Measurements from ENCODE around the gene DHX57.
A peak's percentile ranks its signal among the peaks of the same experiment; 100 is the strongest.

Gene DHX57

GRCh38 chr2:38778687-38779082 is 97.0 kb downstream of the DHX57 start:
- TF ChIP-seq ZFX (IDR thresholded peaks at IDR 0.05; ENCODE audit: borderline replicate concordance) (no peak), CTCF (IDR thresholded peaks at IDR 0.05) (no peak)
- H3K27ac ChIP-seq = peak overlapping the region; percentile 51

DNA sequence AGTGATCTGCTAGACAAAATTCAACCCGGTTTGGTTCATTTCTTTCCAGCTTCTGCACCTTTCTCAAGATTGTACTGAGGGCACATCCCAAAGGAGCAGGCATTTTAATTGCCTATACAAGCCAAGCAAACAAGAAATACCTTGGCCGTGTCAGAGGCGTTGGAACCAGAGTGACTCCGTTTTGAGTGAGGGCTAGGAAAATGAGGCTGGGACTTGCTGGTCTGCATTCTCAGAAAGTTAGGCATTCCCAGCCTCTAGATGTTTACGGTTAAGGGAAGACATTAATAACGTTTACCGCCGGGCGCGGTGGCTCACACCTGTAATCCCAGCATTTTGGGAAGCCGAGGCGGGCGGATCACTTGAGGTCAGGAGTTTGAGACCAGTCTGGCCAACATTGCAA is 99.2 kb downstream of the DHX57 start:
- no peak for TF ChIP-seq ZFX (IDR thresholded peaks at IDR 0.05; ENCODE audit: borderline replicate concordance)
- no peak for TF ChIP-seq CTCF (IDR thresholded peaks at IDR 0.05)
- no peak overlapping the region for H3K27ac ChIP-seq

DNA sequence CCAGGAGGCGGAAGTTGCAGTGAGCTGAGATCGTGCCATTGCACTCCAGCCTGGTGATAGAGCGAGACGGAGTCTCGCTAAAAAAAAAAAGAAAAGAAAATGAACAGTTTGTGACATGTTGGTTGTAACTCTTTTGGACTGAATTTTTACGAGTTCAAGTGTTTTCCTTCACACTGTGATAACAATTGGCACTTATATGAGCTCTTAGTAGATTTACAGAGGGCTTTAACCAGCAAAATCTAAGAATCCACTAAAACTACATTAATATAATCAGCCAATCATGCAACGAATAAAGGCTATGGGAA is 99.9 kb downstream of the DHX57 start:
- TF ChIP-seq CTCF (IDR thresholded peaks at IDR 0.05) = no peak
- TF ChIP-seq ZFX (IDR thresholded peaks at IDR 0.05; ENCODE audit: borderline replicate concordance) = no peak
- H3K27ac ChIP-seq = no peak overlapping the region

DNA sequence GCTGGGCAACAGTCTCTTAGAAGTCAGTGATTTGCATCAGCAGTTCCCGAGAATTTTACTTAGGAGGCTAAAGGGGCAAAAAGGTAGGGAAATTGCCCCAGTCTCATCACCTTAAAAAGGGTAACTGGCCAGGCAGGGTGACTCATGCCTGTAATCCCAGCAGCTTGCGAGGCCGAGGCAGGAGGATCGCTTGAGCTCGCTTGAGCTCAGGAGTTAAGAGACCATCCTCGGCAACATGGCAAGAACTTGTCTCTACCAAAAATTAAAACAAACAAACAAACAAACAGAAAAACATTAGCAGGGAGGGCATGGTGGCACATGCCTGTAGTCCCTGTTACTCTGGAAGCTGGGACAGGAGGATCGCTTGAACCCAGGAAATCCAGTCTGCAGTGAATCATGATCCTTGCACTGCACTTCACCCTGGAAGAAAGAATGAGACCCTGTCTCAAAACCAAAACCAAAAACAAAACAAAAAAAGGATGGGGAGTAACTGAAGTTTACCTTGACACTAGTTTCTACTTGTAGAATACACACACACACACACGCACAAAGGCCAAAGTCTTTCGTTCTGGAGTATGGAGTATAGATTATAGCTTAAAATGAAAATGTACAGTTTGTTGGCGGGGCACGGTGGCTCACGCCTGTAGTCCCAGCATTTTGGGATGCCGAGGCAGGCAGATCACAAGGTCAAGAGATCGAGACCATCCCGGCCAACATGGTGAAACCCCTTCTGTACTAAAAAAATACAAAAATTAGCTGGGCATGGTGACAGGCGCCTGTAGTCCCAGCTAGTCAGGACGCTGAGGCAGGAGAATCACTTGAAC is 100.4 kb downstream of the DHX57 start:
- TF ChIP-seq CTCF (IDR thresholded peaks at IDR 0.05) = no peak
- no peak for TF ChIP-seq ZFX (IDR thresholded peaks at IDR 0.05; ENCODE audit: borderline replicate concordance)
- no peak overlapping the region for H3K27ac ChIP-seq

- no peak overlapping the region for H3K27ac ChIP-seq
- TF ChIP-seq ZFX (IDR thresholded peaks at IDR 0.05; ENCODE audit: borderline replicate concordance) (no peak), CTCF (IDR thresholded peaks at IDR 0.05) (no peak)
These were observed 104.1 kb downstream of the DHX57 start for GRCh38 chr2:38771632-38772031.

- TF ChIP-seq ZFX (IDR thresholded peaks at IDR 0.05; ENCODE audit: borderline replicate concordance) = no peak
- no peak for TF ChIP-seq CTCF (IDR thresholded peaks at IDR 0.05)
- H3K27ac ChIP-seq = no peak overlapping the region
These were observed 110.2 kb downstream of the DHX57 start for GRCh38 chr2:38765551-38765950.

- no peak overlapping the region for H3K27ac ChIP-seq
- TF ChIP-seq CTCF (IDR thresholded peaks at IDR 0.05) = no peak
These were observed 110.6 kb downstream of the DHX57 start for GRCh38 chr2:38765149-38765548.
